GM10847 (cell line): ENCODE results near the gene TMEM139.

Experiments
- POLR2A ChIP-seq: IDR thresholded peaks from 2 replicates; pipeline ENCODE4 v1.6.1; 2011; ENCODE audit not compliant: insufficient read length; ENCODE audit errors: extremely low read depth

TMEM139 gene

GRCh38 chr7:143323653-143324052, 38.9 kb downstream of the TMEM139 start:
- TF ChIP-seq POLR2A = no peak

- TF ChIP-seq POLR2A = no peak
Measured at GRCh38 chr7:143325240-143325639, 40.5 kb downstream of the TMEM139 start.

DNA sequence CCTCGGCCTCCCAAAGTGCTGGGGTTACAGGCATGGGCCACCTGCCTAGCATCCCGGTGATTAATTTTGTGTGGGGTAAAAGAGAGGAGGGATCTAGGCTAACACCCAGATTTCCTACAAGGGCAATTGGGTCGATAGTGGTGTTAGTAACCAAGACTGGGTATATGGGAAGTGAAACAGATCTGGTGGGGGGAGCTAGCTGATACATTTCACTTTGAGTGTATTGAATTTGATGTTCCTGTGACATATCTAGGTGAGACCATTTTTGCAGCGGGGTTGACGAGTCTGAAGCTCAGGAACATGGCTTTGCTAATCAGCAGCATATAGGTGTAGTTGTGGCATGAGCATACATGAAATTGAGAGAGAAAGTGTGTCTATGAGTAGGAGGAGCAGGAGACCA, 43.1 kb downstream of the TMEM139 start:
- TF ChIP-seq POLR2A = no peak

DNA sequence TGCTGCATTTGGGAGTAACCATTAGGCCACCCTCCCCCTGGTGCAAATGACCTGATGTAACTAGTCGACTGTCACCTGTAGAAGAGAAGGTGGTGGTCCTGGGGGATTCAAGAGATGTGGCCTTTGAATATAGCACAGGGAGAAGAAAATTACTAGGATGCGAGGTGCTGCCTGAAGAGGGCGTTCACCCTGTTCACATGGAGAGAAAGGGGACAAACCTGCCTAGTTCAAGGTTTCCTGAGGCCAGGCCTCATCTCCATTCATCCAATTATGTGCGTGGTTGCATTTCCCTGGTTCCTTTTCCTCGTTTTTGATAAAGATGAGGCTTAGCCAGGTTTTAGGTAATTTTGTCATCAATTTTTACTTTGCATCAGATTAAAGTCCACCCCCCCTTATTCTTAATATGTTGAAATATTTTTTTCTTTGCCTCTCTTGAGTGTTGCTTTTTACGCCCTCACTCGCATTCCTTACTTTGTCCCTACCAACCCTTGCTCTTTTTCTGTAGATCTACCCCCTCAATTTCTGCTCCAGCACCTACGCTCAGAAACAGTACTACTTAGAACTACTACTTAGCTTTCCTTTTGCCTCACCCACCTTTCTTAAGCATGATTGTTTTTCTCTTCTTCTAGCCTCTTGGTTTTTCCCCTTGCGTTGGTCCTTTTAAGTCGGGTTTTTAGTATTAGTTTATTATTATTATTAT, 44.9 kb downstream of the TMEM139 start:
- TF ChIP-seq POLR2A = no peak

GRCh38 chr7:143331179-143331801, 46.5 kb downstream of the TMEM139 start:
- no peak for TF ChIP-seq POLR2A

DNA sequence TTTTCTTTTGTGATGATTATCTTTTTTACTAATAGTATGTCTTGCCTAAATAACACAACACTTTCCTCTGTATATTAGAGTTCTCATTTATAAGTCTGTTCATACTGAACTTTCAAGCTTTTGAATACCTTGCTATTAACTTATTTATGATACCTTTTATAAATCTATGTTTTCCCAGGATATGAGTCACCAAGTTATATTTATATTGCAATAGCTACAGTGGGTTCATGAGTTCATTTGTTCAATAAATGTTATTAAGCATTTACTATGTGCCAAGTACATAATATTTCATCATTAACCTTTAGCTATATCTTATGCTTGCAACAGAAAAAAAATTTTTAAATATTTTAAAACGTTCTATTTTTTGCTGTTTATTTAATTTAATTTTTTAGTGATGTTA, 49.5 kb downstream of the TMEM139 start:
- TF ChIP-seq POLR2A = no peak

DNA sequence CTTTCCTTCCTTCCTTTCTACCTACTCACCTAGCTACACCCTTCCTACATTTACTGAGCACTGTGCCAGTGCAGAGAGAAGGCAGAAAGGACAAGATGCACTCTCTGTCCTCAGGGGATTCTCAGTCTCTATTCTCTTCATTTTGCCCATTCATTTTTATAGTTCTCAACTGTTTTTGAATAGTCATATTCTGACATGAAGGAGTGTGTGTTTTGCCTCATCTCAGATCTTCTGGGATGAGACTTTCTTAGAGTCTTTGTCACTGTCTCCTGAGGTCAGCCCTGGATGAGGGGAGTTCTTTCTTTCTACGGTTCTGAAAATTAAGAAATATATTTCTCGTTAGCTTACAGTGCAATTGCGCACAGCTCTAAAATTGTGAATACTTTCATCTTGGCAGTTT, 52.5 kb downstream of the TMEM139 start:
- no peak for TF ChIP-seq POLR2A
